Measurements from ENCODE around the gene OLFML3. TPM values are rescaled to one million over a fixed set of nuclear protein-coding genes. Genes with fewer than 3 reads are reported as not detected.

Gene OLFML3
- total RNA-seq, 1 donor from 2014 or later = 13.4 TPM

DNA sequence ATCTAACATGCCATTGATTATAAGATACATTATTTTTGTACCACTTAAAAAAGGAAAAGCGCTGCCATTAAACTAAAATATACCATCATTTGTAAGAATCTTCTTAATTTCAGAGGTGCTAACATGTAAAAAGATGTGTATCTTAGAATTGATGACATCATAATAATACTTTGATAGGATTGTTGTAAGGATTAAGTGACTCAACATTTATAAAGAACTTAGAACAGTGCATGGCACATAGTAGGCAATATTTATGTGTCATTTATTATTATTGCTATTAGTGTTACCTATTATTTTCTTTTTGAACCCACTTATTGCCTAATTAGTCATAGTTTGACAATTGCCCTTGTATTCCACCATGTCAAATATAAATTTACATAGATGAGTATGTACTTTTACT lies 28.4 kb upstream of the OLFML3 start:
- Histone ChIP-seq H3K79me2 (ENCODE audit: low read depth) (peaks cover 62% of the 10 kb centered on the region), H3K9ac (no peak overlapping the region), H3K36me3 (no peaks in the 10 kb centered on the region), H3K9me3 (ENCODE audit: low read depth) (no peaks in the 10 kb centered on the region), H3K4me2 (no peak overlapping the region), H3K4me1 (peaks cover 22% of the 10 kb centered on the region), H4K20me1 (ENCODE audit: low read depth) (peaks cover 52% of the 10 kb centered on the region), H3K27me3 (no peaks in the 10 kb centered on the region), H2AFZ (replicated peaks) (no peak overlapping the region), H3K4me3 (no peak overlapping the region), H3K27ac (no peak overlapping the region), H3F3A (ENCODE audit: low read depth) (peaks cover 14% of the 10 kb centered on the region)
- peaks cover 8% of the 10 kb centered on the region for H3K36me3 Mint-ChIP-seq
- H3K4me1 Mint-ChIP-seq = peaks cover 26% of the 10 kb centered on the region
- DNase-seq (ENCODE audit: low spot score) = no peak
- TF ChIP-seq, protein P1, sequence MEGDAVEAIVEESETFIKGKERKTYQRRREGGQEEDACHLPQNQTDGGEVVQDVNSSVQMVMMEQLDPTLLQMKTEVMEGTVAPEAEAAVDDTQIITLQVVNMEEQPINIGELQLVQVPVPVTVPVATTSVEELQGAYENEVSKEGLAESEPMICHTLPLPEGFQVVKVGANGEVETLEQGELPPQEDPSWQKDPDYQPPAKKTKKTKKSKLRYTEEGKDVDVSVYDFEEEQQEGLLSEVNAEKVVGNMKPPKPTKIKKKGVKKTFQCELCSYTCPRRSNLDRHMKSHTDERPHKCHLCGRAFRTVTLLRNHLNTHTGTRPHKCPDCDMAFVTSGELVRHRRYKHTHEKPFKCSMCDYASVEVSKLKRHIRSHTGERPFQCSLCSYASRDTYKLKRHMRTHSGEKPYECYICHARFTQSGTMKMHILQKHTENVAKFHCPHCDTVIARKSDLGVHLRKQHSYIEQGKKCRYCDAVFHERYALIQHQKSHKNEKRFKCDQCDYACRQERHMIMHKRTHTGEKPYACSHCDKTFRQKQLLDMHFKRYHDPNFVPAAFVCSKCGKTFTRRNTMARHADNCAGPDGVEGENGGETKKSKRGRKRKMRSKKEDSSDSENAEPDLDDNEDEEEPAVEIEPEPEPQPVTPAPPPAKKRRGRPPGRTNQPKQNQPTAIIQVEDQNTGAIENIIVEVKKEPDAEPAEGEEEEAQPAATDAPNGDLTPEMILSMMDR (IDR thresholded peaks at IDR 0.05) = no peak
- no peak for TF ChIP-seq EZH2 (IDR thresholded peaks at IDR 0.05)
- TF ChIP-seq EZH2phosphoT487 (IDR thresholded peaks at IDR 0.05) = no peak
- no peak overlapping the region for H3K27ac Mint-ChIP-seq
- H3K27me3 Mint-ChIP-seq (ENCODE audit: insufficient read depth, low read depth) = no peaks in the 10 kb centered on the region
- no peak overlapping the region for H3K4me3 Mint-ChIP-seq
- H3K9me3 Mint-ChIP-seq = no peaks in the 10 kb centered on the region

DNA sequence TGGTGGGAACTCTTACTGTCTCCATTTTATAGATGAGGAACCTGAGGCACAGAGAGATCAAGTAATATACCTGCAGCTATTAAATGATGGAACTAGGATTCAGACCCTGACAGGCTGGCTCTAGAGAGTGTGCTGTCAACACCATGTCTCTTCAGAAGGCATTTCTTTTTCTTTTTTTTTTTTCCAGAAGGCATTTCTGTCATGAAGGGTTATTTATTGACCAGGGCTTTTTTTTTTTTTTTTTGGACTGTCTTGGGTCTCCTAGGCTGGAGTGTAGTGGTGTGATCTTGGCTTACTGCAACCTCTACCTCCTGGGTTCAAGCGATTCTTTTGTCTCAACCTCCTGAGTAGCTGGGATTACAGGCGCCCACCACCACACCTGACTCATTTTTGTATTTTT lies 27.6 kb upstream of the OLFML3 start:
- H3K27me3 Mint-ChIP-seq (ENCODE audit: insufficient read depth, low read depth) = no peaks in the 10 kb centered on the region

DNA sequence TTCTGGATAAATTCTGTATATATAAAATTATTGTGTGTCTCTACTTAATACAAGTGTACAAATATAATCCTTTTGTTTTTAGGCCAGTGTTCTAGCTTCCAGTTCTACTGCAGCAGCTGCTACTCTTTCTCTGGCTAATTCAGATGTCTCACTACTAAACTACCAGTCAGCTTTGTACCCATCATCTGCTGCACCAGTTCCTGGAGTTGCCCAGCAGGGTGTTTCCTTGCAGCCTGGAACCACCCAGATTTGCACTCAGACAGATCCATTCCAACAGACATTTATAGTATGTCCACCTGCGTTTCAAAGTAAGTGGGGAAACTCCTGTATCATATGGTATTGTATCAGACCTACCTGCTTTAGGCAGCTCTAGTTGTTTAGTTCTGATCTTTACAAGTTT lies 21.3 kb upstream of the OLFML3 start:
- Histone ChIP-seq H3K9ac (no peak overlapping the region), H3K4me2 (no peak overlapping the region), H3K36me3 (peaks cover 5% of the 10 kb centered on the region), H2AFZ (replicated peaks) (no peak overlapping the region), H3K9me3 (ENCODE audit: low read depth) (no peaks in the 10 kb centered on the region), H3K79me2 (ENCODE audit: low read depth) (no peaks in the 10 kb centered on the region), H4K20me1 (ENCODE audit: low read depth) (no peaks in the 10 kb centered on the region), H3F3A (ENCODE audit: low read depth) (no peaks in the 10 kb centered on the region), H3K27me3 (no peaks in the 10 kb centered on the region), H3K4me1 (no peaks in the 10 kb centered on the region), H3K4me3 (no peak overlapping the region), H3K27ac (no peak overlapping the region)
- H3K4me1 Mint-ChIP-seq = peaks cover 6% of the 10 kb centered on the region
- H3K27me3 Mint-ChIP-seq (ENCODE audit: insufficient read depth, low read depth) = no peaks in the 10 kb centered on the region
- H3K9me3 Mint-ChIP-seq = no peaks in the 10 kb centered on the region
- H3K36me3 Mint-ChIP-seq = peaks cover 47% of the 10 kb centered on the region
- no peak overlapping the region for H3K4me3 Mint-ChIP-seq
- H3K27ac Mint-ChIP-seq = no peak overlapping the region
- TF ChIP-seq EZH2phosphoT487 (IDR thresholded peaks at IDR 0.05) (no peak), EZH2 (IDR thresholded peaks at IDR 0.05) (no peak)
- TF ChIP-seq, protein P1 (IDR thresholded peaks at IDR 0.05) = no peak
- no peak for DNase-seq (ENCODE audit: low spot score)

More for the DNA sequence above, 27.6 kb upstream of the OLFML3 start:
- Histone ChIP-seq H4K20me1 (ENCODE audit: low read depth) (peaks cover 44% of the 10 kb centered on the region), H2AFZ (replicated peaks) (no peak overlapping the region), H3K4me2 (no peak overlapping the region), H3F3A (ENCODE audit: low read depth) (peaks cover 6% of the 10 kb centered on the region), H3K9ac (no peak overlapping the region), H3K36me3 (no peaks in the 10 kb centered on the region), H3K27ac (no peak overlapping the region), H3K4me1 (peaks cover 14% of the 10 kb centered on the region), H3K9me3 (ENCODE audit: low read depth) (no peaks in the 10 kb centered on the region), H3K27me3 (no peaks in the 10 kb centered on the region), H3K4me3 (no peak overlapping the region), H3K79me2 (ENCODE audit: low read depth) (peaks cover 54% of the 10 kb centered on the region)
- Mint-ChIP-seq H3K27ac (no peak overlapping the region), H3K4me1 (peaks cover 18% of the 10 kb centered on the region), H3K4me3 (no peak overlapping the region), H3K36me3 (peaks cover 10% of the 10 kb centered on the region), H3K9me3 (no peaks in the 10 kb centered on the region)
- TF ChIP-seq EZH2phosphoT487 (IDR thresholded peaks at IDR 0.05) (no peak), EZH2 (IDR thresholded peaks at IDR 0.05) (no peak)
- TF ChIP-seq, protein P1 (IDR thresholded peaks at IDR 0.05) = no peak
- DNase-seq (ENCODE audit: low spot score) = no peak

All from neural progenitor cell (in vitro differentiated cells).